MCF 10A (cell line): Measurements from ENCODE around the gene ARRB1. TPM values are rescaled to one million over a fixed set of nuclear protein-coding genes. Genes with fewer than 3 reads are reported as not detected.

Experiments
- BruUV-seq: library from RNA; stranded (reverse); fragments of 400-500 nt; replicated peaks from 2 replicates; lab custom pipeline; 2021; lab: Mats Ljungman, UMichigan
- CTCF ChIA-PET: fragments of 300-600 bp; sonication (Branson Sonifier 250); formaldehyde crosslinking; extraction: SDS; loops from one replicate; lab custom pipeline; 2021; ENCODE audit warnings: antibody characterized with exemption, inconsistent platforms; lab: Yijun Ruan, JAX
- POLR2A ChIA-PET: fragments of 300-600, 350-650 bp; sonication (Branson Sonifier 250); formaldehyde crosslinking; extraction: SDS; loops from one replicate; lab custom pipeline; 2020; ENCODE audit warnings: antibody characterized with exemption, inconsistent platforms; lab: Yijun Ruan, JAX
- DNase-seq: peaks from one replicate; pipeline ENCODE4 v3.0.0-alpha.2; 2018; ENCODE audit not compliant: unreplicated experiment
- H3K27ac Mint-ChIP-seq: one replicate; pipeline ENCODE4 v1.8.0; 2022; ENCODE audit warnings: mild to moderate bottlenecking, low read depth, mixed read lengths; ENCODE audit not compliant: unreplicated experiment
- H3K27me3 Mint-ChIP-seq: one replicate; pipeline ENCODE4 v1.8.0; 2022; ENCODE audit warnings: mixed read lengths; ENCODE audit not compliant: insufficient read depth, unreplicated experiment
- H3K36me3 Mint-ChIP-seq: one replicate; pipeline ENCODE4 v1.8.0; 2022; ENCODE audit warnings: mild to moderate bottlenecking, moderate library complexity, mixed read lengths; ENCODE audit not compliant: insufficient read depth, unreplicated experiment
- H3K4me1 Mint-ChIP-seq: one replicate; pipeline ENCODE4 v1.8.0; 2022; ENCODE audit warnings: mixed read lengths; ENCODE audit not compliant: insufficient read depth, unreplicated experiment
- H3K4me3 Mint-ChIP-seq: one replicate; pipeline ENCODE4 v1.8.0; 2022; ENCODE audit warnings: mild to moderate bottlenecking, moderate library complexity, mixed read lengths; ENCODE audit not compliant: unreplicated experiment
- H3K9me3 Mint-ChIP-seq: one replicate; pipeline ENCODE4 v1.8.0; 2022; ENCODE audit warnings: mixed read lengths; ENCODE audit not compliant: unreplicated experiment
- CTCF ChIP-seq: fragments of 200-600 bp; IDR thresholded peaks from one replicate; pipeline ENCODE4 v1.8.0; 2022; ENCODE audit warnings: antibody characterized with exemption, mild to moderate bottlenecking; ENCODE audit not compliant: unreplicated experiment
- intact Hi-C: fragments of 100-400 bp; cut with micrococcal nuclease; formaldehyde crosslinking; loops from 2 replicates; pipeline ENCODE4 v1.14.1; 2022
- total RNA-seq: library from RNA; stranded (reverse); gene quantifications from 2 replicates; pipeline ENCODE4 v1.2.3, GENCODE V29; 2022

The ARRB1 gene
- total RNA-seq, 1 experiment from 2014 or later, result 0.98 TPM

- no peaks in the 10 kb centered on the region for H3K4me1 Mint-ChIP-seq
- H3K36me3 Mint-ChIP-seq, result no peaks in the 10 kb centered on the region
- ChIA-PET CTCF (no interaction called here), POLR2A (no interaction called here)
- TF ChIP-seq CTCF, result no peak
- DNase-seq, result no peak
- H3K27ac Mint-ChIP-seq, result no peak overlapping the region
- no peaks in the 10 kb centered on the region for H3K27me3 Mint-ChIP-seq
- intact Hi-C loops, result no loop called here
- BruUV-seq, result no TSS peak
- H3K4me3 Mint-ChIP-seq, result no peak overlapping the region
- no peaks in the 10 kb centered on the region for H3K9me3 Mint-ChIP-seq
Observed at GRCh38 chr11:75298191-75298975, 53.1 kb downstream of the ARRB1 start.

- BruUV-seq, result no TSS peak
- Mint-ChIP-seq H3K27ac (no peak overlapping the region), H3K9me3 (no peaks in the 10 kb centered on the region), H3K4me3 (no peak overlapping the region), H3K27me3 (no peaks in the 10 kb centered on the region), H3K36me3 (no peaks in the 10 kb centered on the region), H3K4me1 (no peaks in the 10 kb centered on the region)
- intact Hi-C loops, result no loop called here
- ChIA-PET CTCF (interaction anchor here (0.9 to 1.9 kb wide), 3 partner anchors 14 to 90 kb away, joined by 3 to 12 read pairs (median 3); no protein-coding TSS in a partner anchor), POLR2A (no interaction called here)
- no peak for TF ChIP-seq CTCF
- no peak for DNase-seq
Observed at GRCh38 chr11:75293903-75294302, 57.6 kb downstream of the ARRB1 start.

GRCh38 chr11:75292943-75293342, 58.5 kb downstream of the ARRB1 start:
- TF ChIP-seq CTCF, result no peak
- no TSS peak for BruUV-seq
- Mint-ChIP-seq H3K36me3 (no peaks in the 10 kb centered on the region), H3K27me3 (no peaks in the 10 kb centered on the region), H3K4me1 (no peaks in the 10 kb centered on the region), H3K27ac (no peak overlapping the region), H3K4me3 (no peak overlapping the region), H3K9me3 (no peaks in the 10 kb centered on the region)
- DNase-seq, result no peak
- CTCF ChIA-PET, result interaction anchor here (0.7 to 5.3 kb wide), 3 partner anchors 13 to 575 kb away, joined by 3 to 26 read pairs (median 6); no protein-coding TSS in a partner anchor
- POLR2A ChIA-PET, result interaction anchor here (0.9 kb wide), 1 partner anchor 9 kb away, joined by 3 read pairs; no protein-coding TSS in a partner anchor
- intact Hi-C loops, result no loop called here

GRCh38 chr11:75291741-75292140, 59.7 kb downstream of the ARRB1 start:
- TF ChIP-seq CTCF, result no peak
- H3K9me3 Mint-ChIP-seq, result no peaks in the 10 kb centered on the region
- no peaks in the 10 kb centered on the region for H3K36me3 Mint-ChIP-seq
- ChIA-PET CTCF (interaction anchor here (0.8 to 5.3 kb wide), 2 partner anchors 11 to 13 kb away, joined by 3 to 26 read pairs; no protein-coding TSS in a partner anchor), POLR2A (no interaction called here)
- no peaks in the 10 kb centered on the region for H3K4me1 Mint-ChIP-seq
- no peak overlapping the region for H3K4me3 Mint-ChIP-seq
- no peak overlapping the region for H3K27ac Mint-ChIP-seq
- H3K27me3 Mint-ChIP-seq, result no peaks in the 10 kb centered on the region
- DNase-seq, result no peak
- no TSS peak for BruUV-seq
- intact Hi-C loops, result no loop called here
